Hypothalamus (tissue), 51 donors: Measurements from ENCODE around the gene PPP2R5B.
A peak's percentile ranks its signal among the peaks of the same experiment; 100 is the strongest.

Experiments used
- DNase-seq, 51 donors: peaks; one replicate each; lab custom pipeline; 2025; lab: John Stamatoyannopoulos, UW

Gene PPP2R5B

DNA sequence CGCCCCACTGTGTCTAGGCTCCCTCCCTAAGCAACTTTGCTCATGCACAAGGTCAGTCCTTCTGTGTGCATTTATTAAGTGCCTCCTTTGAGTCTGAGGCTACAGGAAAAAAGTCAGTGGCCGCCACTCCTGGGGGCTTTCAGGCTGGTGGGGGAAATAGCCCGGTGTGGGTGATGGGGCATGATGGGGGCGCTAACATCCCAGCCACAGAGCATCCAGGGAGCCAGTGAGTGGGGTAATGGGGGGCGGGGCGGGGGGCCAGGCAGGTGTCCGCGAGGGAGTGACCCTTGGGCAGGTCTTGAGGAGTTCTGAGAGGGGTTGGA, 36.1 kb upstream of the PPP2R5B start:
- no peak for DNase-seq

DNA sequence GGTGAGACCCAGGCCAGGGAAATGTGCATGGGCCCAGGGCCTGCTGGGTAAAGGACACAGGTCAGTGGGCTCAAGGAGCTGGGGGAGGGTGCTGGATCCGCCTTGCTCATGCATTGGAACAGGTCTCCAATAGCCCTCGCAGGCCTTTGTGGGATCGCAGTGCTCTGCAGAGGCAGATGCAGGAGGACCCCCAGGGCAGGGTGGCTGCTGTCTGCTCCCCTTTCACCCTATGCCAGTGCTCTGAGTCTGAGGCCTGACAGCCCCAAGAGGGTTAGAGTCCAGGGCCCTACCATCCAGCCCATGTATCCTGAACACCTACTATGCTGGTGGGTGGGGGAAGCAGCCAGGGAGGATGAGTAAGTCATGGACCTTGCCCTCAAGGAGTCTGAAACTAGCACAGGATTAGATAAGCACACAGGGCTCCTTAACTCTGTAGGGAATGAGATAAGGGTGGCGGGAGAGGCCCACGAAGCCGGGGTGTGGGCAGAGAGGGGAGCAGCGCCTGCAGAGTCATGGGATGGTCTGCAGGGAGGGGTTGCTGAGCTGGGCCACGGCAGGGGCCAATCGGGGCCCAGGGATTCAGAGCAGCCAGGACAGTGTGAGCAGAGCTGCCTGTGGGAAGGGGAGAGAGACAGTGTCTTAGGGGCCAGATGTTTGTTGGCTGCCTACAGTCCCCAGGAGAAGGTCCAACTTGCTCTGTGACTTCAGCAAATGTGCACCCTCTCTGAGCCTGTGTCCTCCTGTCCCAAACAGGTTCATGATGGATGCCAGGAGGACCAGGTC, 35.6 kb upstream of the PPP2R5B start:
- DNase-seq, result no peak

DNA sequence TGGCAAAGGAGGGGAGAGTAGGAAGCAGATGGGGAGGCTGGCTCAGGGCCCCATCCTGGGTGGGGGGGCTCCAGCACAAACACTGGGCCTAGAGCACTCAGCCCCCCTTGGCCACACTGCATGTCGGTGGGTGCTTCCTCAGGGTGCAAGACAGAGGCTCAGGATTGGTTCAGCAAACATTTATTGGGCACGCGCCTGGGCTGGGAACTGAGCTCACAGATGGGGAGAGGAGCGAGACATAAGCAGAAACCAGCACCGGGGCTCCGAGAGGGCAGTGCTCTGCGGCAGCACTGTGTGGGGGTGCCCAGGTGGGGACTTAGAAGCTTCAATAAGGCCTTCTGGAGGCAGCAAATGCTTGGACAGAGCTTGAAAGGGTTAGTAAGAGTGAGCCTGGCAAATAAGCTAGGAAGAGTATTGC, 34.0 kb upstream of the PPP2R5B start:
- no peak for DNase-seq

DNA sequence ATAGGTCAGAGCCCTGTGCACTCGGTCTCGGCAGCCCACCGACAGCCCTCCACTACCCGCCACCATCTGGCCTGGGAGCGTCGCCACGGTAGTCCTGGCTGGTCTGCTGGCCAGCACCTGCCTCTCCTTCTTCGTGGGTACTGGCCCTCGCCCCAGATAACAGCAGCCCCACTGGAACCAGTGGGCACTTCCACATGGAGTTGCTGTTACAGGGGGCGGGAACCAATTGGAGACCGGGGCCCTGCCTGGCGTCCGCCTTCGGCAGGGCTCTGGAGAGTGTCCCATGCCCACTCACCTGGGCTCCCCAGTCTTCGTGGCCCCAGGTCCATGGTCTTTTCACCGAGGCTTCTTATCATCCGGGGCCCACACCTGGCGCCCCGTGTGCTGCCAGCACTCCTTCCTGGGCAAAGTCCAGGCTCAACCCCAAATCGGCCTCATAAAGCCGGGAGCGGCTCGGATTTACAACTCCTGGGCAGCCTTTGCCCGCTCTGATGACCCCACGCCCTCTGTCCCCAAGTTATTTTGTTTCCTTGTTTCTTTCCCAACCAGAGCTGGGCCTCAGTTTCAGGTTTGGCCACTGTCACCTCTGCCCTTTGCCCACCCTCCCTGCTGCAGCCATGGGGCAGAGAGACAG, 33.2 kb upstream of the PPP2R5B start:
- DNase-seq, result no peak

DNA sequence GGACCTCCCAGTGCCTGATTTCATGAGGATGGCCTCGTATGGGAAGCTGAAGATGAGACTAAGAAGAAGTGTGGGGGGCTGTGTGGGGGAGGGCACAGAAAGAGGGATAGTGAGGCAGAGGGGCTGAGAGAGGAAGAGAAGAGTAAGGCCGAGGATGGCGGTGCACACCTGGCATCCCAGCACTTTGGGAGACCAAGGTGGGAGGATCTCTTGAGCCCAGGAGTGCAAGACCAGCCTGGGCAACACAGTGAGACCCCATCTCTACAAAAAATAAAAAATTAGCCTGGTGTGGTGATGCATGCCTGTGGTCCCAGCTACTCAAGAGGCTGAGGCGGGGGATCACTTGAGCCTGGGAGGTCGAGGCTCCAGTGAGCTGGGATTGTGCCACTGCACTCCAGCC, 32.6 kb upstream of the PPP2R5B start:
- DNase-seq, result no peak

DNA sequence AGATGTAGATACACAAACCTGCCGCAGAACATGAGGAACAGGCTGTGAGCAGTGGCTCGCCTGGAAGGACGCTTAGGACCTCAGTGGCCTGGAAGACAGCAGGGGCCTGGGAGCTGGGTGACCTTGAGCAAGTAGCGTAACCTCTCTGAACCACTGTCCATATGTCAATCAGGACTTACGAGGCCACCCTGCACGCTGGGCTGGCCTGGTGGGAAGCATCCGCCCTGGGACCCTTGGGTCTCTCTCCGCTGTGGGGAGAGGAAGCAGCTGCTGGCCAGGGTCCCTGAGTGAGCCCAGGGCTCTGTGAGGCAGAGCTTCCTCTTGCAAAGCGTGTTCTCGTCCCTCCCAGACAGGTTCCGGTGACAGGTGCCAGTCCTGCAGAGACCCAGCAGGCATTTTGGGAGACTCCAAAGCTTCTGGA, 32.1 kb upstream of the PPP2R5B start:
- no peak for DNase-seq

DNA sequence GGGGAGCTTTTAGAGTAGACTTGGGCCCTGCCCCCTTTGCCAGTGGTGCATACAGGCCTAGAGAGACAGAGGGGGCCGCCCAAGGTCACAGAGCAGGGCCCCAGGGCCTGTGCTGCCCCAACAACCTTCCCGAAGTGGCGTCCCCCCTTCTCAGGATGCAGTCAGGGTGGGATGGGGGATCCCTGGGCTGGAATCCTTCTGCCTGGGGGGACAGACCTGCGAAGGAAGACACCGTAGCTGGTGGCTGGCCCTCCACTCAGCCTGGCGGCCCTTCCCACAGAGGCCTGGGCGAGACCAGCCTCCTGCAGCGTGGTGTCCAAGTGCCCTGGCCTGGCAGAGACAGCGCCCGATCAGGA, 31.7 kb upstream of the PPP2R5B start:
- DNase-seq, result no peak

DNA sequence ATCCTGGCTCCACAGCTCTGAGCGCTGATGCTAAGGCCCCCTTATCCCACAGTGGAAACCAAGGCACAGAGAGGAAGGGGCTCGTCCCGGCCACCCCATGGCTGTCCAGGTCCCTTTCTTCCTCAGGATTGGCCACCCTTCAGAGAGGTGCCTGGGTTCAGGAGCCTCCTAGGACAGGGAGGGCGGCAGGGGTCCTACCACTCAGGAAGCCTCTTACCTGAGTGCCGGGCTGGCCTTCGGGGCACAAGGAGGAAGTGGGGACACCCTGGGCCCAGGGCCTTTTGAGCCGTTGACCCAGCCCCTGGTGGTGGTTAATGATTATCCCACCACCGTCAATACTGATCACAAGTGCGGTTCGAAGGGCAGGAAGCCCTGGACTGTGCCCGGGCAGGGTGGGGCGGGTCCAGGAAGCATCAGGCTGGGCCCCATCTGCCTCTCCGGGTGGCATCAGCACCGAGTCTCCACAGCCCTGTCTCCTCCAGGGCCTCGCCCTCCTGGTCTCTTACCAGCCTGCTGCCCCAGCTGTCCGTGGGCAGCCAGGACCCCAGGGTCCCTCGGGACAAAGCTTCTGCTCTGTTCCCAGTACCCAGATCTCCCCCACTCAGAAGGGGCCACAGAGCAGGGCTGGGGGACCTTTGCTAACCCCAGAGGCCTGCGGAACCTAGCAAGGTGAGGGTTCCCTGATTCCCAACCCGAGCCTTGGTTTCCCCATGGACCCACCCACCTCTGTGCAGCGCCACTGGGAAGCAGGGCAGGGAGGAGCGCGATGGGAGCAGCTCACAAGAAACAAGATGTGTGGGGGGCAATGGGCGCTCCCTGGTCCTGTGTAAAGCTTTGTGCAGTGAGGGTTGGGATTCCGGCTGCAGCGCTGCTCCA, 31.1 kb upstream of the PPP2R5B start:
- DNase-seq, result no peak

DNA sequence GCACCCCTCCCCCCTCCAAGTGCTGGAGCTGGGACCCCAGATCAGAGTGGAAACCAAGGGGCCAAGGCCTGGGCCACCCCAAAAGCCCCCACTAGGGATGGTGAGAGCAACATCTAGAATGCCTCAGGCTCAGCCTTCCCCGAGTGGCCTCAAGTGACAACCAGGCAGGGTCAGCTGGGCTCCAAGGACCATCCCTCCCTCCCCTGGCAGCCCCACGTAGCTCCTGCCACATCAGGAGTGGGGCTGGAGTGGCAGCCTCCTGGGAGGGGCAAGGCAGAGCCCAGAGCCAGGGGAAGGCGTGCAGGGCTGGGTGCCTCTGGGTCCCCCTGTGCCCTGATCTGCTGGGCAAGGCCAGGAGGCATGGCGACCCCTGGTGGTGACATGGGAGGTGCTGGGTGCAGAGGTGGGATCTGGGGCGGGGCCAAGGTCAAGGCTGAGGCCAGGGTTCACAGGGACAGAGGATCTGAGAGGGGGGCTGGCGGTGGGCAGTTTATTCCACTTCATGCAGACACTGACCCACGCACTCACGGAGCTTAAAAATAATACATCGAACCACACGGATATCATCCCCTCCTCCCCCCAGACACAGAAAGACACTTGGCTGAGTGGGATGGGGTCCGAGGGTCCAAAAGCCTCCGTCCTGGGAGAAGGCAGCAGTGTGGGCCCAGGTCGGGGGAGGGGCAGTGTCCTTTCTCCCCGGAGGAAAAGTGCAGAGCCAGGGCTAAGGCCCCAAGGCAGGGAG, 30.2 kb upstream of the PPP2R5B start:
- DNase-seq, result peak in 48 of 51 donors; percentile 8 to 82 (median 50)

DNA sequence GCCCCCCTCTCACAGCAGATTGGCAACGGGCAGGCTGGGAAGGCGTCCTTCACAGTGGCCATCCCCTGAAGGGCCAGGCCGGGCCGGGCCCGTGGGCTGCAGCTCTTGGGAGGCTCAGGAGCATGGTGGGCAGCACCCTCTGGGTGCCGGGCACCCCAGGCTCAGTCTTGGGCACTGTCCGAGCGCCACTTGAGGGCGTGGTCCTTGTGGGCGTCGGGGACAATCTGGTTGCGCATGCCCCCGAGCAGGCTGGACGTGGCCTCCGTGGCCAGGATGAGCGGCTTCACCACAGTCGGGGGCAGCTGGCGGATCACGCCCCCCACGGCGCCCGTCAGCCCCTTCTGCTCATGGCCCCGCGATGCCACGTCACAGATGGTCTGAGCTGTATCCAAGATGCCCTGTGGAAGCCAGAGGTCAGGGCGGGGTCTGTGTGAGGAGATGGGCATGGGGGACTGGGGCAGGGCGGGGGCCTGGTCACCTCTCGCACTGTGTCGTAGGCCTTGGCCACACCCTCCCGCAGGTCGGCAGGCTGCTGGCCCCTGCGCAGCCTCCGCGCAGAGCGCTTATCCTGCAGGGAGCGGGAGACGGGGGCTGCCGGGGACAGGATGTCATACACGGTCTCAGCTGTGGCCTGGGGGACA, 29.6 kb upstream of the PPP2R5B start:
- no peak for DNase-seq

DNA sequence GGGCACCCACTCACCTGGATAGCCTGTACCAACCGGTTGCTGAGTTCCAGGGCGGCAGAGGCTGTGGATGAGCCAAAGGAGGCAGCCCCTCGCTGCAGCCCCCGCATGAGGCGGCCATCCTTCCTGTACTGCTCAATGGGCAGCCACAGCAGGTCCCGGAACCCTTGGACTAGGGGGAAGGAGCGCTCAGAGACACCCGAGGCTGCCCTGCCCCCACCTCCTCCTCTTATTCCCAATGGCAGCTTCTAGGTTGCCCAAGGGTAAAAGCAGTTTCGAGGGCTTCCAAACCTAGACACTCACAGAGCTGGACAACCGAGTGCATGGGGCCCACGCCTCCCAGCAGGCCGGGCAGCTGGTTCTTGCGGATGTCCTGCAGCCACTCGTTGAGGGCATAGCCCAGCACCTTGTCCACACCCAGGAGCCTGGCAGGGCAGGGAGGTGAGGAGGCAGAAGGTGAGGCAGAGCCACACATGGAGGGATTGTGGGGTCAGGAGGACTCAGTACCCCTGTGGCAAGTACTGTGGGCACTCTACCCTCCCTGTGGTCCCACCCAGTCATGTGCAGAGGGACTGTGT, 28.0 kb upstream of the PPP2R5B start:
- no peak for DNase-seq

DNA sequence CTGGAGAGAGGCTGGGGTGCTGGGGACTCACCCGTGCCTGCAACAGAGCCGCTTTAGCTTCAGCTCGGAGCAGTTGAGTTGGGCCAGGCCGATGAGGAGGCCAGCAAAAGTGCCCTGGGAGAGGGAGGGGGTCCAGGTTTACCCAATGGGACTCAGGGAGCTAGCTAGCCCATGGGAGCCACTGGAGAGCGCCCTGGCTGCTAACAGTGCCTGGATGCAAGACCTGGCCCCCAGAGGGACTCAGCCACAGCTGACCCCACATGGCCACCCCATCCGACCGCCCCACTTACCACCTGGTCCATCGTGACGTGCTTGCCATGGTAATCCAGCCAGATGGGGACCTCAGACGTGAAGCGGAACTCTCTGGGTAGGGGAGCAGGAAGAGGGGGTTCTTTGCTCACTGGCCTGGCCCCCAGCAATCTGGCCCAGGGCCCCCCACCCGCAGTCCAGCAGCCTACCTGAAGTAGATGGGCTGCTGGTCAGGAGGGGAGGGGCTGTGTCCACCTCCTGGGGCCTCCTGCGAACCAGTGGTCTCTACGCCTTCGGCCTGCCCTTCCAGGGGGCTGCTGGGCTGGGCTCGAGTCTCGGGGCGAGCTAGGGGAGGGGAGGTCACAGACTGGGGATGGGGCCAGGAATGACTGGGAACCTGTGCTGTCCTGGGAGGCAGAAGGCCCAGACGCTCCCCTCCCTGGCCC, 27.0 kb upstream of the PPP2R5B start:
- no peak for DNase-seq

DNA sequence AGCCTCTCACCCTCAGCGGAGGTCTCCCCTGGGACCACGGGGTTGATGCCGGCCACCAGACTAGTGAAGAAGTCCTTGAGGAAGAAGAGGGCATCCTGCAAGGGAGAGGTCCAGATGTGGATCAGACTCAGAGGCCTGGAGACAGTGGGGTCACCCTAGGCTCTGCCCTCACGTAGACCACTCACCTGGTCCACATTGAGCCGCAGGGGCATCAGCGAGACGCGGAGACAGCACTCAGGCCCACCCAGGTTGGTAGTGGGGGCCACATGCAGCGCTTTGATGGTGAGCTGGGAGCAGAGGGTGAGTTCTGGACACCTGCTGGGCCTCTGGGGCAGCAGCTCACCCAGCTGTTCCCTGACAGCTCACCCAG, 26.4 kb upstream of the PPP2R5B start:
- no peak for DNase-seq

DNA sequence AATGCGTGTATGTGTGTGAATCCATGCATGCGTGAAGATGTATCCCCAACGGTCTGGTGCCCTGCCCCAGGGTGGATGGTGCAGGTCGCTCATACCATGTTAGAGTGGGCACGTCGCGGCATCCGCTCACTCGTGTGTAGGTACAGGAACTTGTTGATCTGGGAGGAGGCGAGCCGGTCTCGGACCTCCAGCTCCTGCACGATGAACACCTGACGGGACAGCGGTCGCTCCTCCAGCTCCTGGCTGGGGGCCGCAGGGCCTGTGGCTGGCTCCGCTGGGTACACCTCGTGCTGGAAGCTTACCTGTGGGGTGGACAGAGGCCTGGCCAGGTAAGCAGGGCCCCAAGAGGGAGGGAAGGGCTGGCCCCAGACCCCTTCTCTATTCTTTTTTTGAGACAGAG, 25.9 kb upstream of the PPP2R5B start:
- no peak for DNase-seq

DNA sequence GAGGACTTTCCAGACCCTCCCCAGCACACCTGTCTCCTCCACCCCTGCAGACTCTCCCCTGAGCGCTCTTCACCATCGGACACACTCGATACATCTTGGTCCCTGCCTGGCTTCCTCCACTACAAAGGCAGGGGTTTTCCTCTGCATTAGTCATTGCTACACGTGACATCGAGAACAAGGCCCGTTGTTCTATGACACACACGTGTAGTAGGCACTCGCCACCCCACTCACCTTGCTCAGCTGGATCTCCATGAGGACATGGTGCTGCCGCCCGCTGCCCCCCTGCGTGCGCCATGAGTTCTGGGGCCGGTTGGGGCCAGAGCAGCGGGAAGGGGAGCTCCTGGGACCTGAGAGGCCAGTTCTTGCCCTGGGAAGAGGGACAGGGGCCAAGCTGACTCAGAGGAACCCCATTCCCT, 24.2 kb upstream of the PPP2R5B start:
- DNase-seq, result peak in 3 of 51 donors; percentile 6 to 13 (median 8)

DNA sequence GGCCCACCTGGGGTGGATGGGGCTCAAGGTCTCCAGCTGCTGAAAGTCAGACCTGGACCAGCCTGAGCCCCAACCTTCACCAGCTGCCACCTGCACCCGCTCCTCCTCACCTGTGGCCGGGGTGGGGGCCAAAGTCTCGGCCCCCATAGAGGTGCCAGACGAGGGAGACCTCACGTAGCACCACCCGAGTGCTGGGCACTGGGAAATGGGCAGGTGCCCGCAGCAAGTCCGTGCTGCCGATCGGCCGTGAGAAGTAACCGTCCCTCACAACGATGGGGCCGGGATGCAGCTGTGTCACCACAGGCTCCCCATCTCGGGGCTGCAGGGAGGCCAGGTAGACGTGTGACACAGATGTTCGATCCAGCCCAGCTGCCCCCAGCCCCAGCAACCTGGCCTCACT, 23.7 kb upstream of the PPP2R5B start:
- DNase-seq, result no peak

DNA sequence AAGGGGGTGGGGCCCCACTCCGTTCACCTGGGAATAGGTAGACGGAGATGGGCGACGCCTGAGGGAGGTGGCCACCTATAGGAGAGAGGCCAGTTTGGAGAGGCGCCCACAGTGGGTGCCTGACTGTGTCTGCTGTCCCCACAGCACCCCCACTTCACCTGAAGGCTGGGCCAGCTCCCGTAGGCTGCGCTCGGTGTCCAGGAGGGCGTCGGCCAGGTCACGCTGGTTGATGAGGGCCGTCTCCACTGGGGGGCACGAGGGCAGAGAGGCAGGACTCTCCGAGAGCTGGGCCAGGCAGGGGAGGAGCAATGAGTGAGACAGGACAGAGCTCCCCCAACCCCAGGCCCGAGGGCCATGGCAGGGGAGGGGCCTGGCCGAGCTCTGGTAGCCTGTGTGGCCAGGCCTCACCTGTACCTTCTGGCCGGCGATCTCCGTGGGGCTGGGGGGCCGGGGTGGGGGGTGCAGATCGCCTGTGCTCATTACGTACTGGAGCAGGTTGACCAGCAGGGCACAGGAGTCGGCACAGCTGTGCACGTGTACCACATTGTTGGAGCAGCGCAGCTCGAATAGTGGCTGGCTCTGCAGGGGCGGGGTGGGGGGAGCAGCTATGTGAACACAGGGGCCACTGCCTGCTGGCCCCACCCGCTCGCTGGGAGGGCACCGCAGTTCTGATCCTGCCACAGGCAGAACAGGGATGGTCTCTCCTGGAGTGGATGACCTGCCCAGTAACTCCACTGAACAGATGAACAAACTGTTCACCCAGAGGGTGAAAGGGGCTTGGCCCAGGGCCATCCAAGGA, 22.2 kb upstream of the PPP2R5B start:
- DNase-seq, result no peak

DNA sequence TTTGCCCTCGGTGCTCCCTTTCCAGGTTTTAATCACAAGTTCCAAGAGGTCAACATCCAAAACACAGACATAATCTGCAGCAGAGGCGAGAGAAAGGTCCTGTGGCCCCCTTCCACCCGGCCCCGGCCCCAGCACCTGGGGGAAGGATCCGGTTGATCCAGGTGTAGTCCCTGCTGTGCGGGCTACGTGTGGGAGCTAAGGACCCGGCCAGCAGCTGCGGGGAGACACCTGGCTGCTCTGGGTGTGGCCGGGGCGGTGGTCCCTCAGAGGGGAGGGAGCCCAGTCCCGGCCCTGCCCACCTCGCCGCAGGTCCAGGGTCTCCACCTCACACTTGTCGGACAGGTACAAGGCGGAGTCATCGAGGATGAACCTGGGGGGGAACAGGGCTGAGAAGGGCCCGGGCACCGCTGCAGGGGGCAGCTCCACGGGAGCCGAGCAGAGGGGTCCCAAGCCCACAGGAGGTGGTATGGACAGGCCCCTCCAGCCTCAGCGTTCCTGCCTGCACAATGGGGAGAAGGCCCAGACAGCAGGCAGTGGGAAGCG, 21.1 kb upstream of the PPP2R5B start:
- DNase-seq, result no peak
